GM18858 (cell line): ENCODE measurements around the gene TSEN54.
"Not testable (repeated sequence)": the region's sequence is repeated elsewhere in the genome, so short reads cannot be mapped to it uniquely, and the experiment has no call there.

Experiments used
- ATAC-seq: cut with Tn5 transposase; IDR thresholded peaks from one replicate; pipeline ENCODE4 v1.9.1; 2021; ENCODE audit not compliant: unreplicated experiment

Gene TSEN54

DNA sequence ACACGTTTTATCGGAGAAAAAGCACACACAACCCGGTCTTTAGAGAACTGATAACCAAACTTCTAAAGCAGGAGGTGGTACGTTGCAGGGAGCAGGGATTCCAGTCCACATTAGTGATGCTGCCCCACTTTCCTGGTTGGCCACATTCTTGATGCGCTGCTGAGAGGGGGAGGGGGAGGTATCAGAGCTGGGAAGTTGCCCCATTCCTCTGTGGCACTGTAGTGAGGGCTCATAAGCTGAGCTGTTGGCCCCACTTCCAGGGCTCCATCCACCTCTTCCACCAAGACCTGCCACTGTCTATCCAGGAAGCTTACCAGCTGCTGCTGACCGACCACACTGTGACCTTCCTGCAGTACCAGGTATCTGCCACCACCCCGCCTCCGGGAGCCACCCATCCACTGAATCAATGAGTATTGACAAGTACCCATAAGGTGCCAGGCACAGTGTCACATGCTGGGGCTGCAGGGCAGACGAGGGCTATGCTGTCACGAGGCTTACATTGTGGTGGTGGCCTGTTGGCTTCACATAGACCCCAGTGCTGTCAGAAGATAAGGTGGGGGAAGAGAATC lies 1.1 kb downstream of the TSEN54 start:
- no peak for ATAC-seq

DNA sequence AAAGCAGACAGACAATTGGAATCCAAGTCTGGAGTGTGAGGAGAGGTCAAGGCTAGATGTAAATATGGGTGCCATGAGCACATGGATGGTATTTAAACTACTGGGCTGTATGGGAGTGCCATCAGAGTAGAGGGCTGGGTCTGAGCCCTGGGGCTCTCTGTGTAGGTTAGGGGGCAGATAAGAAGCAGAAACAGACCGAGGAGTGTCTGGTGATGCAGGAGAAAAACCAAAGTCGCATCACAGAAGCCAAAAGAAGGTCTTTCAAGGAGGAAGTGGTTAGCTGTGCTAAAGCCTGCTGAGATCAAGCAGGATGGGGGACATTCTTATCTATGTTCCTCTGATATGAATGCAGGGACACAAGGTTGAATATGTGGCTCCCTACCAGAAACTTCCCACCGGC lies 1.9 kb downstream of the TSEN54 start:
- no peak for ATAC-seq

DNA sequence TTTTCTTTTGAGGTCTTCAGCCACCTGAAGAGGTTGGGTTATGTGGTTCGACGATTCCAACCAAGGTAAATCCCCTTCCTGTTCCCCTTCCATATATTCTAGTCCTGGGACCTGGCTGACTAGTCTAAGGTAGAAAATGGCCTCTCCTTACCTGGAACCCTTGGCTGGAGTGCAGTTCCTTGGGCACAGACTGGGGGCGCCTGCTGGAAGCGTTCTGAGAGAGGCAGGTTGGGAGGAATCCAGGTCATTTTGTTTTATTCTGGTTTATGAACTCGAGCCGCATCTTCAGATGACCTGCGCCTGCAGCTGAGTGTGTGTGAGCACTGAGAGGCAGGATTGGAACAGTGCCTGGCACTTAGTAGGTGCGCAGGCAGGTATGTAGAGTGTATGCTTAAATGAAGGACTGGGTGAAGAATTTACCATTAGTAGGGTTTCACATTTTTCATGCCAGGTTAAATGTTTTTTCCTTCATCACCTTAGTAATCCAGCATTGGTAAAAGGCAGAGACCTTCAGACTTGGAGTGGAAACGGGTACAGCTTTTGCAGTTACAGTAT lies 2.7 kb downstream of the TSEN54 start:
- no peak for ATAC-seq

DNA sequence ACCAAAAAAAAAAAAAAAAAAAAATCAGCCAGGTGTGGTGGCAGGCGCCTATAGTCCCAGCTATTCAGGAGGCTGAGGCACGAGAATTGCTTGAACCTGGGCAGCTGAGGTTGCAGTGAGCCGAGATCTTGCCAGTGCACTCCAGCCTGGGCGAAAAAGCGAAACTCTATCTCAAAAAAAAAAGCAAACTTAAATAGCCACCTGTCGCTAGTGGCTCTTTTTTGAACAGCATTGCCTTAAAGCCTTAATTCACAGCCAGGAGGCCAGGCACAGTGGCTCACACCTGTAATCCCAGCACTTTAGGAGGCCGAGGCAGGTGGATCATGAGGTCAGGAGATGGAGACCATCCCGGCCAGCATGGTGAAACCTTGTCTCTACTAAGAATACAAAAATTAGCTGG lies 4.1 kb downstream of the TSEN54 start:
- ATAC-seq, result not testable (repeated sequence)

DNA sequence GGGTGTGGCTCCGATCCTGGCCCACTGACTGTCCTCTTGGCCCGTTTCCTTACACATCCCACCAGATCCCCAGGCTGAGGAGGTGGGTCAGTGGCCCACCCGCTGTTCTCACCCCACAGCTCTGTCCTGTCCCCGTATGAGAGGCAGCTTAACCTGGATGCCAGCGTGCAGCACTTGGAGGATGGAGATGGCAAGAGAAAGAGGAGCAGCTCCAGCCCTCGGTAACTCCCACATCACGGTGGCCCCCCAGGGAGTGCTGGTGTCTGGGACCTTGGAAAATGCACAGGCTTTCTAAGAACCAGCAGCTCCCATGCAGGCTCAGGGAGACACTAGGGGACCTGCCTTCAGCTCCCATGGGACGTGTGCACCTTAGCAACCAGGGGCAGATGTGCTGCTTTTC lies 5.0 kb downstream of the TSEN54 start:
- ATAC-seq, result no peak

DNA sequence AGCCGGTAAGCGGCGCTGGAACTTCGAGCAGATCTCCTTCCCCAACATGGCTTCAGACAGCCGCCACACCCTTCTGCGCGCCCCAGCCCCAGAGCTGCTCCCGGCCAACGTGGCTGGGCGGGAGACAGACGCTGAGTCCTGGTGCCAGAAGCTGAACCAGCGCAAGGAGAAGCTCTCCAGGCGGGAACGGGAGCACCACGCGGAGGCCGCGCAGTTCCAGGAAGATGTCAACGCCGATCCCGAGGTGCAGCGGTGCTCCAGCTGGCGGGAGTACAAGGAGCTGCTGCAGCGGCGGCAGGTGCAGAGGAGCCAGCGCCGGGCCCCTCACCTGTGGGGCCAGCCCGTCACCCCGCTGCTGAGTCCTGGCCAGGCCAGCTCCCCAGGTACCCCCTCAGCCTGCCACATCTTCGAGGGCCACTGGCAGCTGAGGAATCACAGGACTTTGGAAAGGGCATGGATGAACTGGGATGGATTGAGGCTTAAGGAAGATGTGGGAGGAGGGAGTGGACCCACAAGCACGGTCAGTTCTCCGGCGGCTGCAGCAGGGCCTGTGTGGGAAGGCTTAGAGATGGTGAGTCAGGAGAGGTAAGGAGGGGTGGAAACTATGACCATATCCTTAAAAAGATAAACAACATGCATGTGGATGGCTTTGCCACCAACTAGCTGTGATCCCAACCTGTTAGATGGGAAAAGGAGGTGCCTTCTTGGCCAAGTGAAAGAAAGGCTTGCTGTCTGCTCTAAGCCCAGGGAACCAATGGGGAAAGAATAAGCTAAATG lies 5.8 kb downstream of the TSEN54 start:
- ATAC-seq, result no peak

DNA sequence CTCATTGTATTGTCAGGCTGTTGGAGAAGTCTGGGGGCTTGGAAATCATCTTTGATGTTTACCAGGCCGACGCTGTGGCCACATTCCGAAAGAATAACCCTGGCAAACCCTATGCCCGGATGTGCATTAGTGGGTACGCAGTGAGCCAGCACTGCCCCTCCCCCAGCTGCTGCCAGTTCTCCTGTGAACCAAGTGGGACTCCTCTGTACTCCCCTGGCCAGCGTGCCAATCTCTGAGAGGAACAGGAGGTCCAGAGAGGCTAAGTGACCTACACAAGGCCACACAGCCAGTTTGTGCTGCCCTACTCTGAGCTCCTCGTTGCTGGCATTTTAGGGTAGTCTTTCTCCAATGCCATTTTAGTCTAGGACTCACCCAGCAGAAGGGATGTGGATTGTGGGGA lies 7.3 kb downstream of the TSEN54 start:
- ATAC-seq, result no peak

DNA sequence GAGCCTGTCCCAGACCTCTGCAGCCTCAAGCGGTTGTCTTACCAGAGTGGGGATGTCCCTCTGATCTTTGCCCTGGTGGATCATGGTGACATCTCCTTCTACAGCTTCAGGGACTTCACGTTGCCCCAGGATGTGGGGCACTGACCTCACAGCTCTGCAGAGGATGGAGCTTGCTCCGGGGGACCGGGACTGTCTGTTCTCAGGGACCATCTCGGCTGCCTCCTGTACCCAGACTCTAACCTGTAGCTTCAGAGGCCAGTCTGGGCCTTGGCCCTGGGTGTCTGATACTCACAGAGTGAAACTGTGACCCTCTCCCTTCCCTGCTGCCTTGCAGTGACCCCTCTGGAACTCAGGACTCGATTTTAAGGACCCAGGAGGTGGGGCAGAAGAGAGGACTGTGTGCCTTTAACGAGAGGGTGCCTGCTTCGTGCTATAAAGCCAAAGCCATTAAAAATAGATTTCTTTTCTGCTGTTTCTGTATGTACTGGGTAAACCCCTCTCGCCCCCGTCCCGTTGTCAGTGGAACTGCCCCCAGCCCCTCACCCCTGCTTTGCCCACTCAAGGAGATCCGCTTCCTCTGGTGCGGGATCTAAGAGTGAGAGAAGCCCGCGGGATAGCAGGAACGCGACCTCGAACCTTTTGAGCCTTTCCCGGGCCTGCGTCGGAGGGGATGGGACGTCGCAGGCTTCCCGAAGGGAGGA lies 8.1 kb downstream of the TSEN54 start:
- no peak for ATAC-seq

DNA sequence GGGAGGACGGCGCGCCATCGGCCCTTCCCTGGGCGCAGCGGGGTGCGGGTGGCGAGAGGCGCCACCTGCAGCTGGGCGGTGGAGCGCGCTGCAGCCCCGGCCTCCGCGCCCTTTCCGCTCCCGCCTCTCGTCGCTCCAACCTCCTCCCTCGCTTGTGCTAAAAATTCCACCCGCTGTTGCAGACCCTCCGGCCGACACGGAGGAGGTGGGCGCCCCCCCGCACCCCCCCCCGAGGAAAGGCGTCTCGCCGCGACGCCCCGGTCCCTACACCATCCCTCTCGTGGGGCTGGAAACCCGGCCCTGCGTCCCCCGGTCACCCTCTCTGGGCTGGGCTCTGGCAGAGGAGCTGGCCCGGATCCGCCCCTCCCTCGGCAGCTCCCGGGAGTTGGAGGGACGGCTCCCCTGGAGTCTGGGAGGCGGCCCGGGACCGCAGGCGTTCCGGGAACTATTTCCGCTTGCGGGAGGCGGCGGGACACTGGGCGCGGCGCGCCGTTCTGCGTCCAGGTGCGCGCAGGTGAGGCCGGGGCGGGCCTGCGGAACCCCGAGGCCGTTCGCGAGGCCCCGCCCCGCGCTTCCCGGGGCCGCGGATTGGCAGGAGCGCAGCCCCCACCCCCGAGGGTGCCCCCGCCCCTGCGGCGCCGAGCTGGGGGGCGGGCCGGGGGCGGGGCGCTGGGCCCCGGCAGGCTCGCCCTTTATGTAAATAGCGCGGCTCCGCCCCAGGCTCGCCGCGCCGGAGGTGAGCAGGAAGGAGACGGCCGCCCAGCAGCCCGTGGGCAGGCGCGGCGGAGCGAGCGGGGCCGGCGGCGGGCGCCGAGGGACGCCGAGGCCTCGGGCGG lies 8.9 kb downstream of the TSEN54 start, which contains the start of gene LLGL2:
LLGL2 (plus strand) TSS at position 728 of the 836 bp plus-strand sequence. CDS start 17,730 bp downstream, outside the sequence.
- ATAC-seq, result peak; percentile 60

DNA sequence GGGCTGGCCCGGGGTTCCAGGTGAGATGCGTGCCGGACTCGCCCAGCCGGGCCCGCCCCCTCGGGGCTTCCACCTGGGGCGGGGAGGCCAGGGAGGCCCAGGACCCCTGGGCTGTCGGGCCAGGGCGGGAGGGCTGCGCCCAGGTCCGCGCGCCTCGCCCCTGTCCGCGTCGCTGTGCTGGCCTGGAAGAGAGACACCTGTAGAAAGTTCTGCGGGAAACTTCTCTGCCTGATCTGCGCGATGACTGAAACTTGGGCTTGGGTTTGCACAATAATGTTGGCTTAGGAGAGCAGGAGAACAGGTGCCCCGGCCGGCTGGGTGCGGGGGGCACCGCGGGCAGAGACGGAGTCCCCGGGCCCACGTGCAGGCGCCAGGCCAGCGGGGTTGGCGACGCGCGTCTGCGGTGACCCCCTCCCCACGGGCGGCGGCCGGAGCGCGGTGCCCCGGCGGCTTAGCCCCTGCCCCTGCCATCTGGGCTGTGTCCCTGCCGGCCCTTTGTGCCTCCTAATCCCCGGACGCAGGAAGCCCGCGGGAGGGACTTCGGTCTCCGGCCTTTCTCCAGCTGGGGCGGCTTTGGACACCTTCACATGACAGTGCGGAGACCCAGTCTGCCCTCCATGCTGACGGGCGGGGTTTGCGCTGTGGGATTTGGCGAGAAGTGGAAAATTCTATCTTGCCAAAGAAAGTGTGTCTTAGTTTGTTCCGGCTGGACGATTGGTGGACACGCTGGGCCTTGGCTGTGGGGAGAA lies 9.7 kb downstream of the TSEN54 start:
- no peak for ATAC-seq

DNA sequence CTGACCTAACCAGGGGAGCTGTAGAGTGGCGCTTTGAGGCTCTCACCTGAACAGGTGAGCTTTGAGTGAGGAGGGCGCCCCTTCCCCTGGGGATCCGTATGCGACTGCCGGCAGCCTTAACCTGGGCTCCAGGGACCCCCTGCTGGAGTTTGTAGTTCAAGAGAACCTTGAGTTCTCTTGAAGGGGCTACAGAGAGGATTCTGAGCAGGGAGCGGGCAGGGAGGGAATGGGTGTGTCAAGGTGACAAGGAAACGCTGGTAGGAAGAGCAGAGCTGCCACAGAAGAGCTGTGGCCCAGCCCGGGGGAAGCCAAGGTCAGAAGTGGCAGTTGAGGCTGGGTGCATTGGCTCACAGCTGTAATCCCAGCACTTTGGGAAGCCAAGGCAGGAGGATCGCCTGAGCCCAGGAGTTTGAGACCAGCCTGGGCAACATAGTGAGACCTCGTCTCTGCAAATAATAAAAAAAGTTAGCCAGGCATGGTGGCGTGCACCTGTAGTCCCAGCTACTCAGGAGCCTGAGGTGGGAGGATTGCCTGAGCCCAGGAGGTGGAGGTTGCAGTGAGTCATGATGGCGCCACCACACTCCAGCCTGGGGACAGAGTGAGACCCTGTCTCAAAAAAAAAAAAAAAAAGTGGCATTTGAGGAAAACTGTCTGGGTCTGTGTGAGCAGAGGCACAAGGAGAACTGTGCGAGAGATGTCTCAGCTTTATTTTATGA lies 10.4 kb downstream of the TSEN54 start:
- no peak for ATAC-seq

DNA sequence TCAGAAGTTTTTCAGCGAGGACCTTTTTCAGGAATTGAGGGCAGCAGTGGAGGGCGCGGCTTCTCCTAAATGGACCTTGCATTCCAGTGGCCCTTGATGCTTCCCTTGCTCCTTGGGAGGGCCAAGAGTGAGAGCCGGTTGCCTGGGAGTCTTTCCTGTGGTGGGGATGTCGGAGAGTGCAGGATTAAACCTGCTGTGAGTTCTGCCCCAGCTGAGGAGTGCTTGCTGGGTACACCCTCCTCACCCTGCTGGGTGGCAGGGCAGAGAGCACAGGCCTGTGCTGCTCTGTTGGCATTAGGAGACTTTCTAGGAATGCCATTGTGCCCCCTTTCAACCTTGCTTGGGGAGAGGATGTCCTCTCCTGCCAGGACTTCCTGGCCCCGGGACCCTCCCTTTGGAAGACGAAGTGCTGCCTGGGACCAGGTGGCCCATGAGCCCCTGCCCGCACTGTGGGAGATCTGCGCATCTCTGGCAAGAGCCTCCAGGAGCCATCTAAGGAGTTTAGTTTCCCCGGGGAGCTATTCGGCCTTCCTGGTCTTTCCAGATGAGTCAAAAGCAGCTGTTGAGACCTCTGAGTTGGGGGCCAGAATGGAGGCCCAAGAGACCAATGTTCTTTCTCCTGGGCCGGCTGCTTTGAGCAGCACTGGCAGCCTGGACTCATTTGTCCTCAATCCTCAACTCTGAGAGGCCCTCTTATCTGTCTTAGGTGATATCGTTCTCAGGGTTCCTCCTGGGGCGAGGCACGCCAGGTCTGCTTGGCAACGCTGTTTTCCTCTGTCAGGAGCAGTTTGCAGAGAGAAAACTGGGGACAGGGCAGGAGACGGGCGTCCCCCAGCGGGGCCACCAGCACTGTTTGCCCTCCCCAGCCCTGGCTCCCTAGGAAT lies 14.8 kb downstream of the TSEN54 start:
- ATAC-seq, result no peak

DNA sequence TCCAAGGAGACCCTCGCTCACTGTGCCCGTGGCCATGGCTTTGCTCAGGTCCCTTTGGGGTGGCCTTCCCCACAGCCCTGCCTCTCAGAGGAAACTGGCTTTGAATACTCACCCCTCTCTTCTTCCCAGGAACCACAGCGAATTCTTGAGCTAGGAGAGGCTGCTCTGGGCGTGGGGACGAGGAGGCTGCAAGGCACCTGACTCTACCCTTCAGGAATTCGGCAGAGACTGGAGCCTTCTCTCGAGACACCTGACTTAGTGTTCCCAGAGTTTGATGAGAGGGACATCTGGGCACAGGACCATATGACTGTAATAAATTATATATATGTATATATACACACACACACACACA lies 15.4 kb downstream of the TSEN54 start:
- no peak for ATAC-seq

DNA sequence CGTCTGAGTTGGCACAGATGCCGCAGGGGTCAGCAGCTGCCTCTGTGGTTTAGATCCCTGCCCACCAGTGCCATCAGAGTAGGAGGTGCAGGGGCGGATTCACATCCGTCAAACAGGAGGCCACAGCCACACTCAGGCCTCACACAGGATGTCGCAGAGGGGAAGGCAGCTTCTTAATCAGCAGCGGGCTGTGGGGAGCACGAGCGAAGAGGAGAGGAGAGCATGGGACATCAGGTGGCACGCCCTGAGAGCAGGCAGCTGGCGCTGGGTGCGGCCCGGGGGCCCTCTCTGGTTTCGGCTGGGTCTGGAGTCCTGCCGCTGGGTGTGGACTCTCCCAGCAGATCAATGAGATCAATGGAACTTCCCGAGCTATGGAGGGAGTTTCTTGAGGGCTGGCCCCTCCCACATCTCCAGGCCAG lies 18.8 kb downstream of the TSEN54 start:
- ATAC-seq, result no peak

DNA sequence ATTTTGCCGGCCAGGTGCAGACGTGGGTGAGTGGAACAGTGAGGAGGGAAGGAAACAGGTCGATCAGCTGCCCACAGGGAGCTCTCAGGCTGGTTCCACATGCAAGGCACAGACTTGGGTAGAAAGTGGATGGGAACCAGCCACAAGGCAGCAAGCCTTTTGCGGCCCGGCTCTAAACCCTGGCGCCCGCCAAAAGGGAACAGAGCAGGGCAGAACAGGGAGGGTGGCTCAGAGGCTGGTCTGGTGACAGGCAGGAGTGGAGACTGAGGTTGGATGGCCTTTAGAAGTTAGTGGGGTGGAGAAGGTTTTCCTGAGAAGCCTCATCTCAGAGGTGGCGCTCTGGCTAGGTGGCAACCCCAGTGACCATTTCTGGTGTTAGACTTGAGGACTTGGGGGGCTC lies 19.5 kb downstream of the TSEN54 start:
- ATAC-seq, result no peak

DNA sequence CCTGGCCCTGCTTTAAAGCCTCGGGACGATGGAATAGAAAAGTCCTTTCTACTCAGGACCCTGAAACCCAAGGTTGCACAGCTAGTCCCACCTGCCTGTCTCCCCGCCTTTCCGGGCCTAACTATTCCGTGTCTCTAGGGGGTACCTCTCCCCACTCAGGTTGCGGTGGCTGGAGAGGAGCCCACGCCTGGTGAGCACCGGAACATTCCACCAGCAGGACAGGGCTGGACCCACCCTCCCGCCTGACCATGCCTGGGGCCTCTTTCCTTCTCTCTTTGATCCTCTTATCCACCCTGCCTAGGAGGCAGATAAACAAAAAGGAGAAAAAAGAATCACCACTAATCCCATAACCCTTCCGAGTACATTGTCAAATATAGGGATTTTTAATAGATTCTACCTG lies 20.0 kb downstream of the TSEN54 start:
- no peak for ATAC-seq

DNA sequence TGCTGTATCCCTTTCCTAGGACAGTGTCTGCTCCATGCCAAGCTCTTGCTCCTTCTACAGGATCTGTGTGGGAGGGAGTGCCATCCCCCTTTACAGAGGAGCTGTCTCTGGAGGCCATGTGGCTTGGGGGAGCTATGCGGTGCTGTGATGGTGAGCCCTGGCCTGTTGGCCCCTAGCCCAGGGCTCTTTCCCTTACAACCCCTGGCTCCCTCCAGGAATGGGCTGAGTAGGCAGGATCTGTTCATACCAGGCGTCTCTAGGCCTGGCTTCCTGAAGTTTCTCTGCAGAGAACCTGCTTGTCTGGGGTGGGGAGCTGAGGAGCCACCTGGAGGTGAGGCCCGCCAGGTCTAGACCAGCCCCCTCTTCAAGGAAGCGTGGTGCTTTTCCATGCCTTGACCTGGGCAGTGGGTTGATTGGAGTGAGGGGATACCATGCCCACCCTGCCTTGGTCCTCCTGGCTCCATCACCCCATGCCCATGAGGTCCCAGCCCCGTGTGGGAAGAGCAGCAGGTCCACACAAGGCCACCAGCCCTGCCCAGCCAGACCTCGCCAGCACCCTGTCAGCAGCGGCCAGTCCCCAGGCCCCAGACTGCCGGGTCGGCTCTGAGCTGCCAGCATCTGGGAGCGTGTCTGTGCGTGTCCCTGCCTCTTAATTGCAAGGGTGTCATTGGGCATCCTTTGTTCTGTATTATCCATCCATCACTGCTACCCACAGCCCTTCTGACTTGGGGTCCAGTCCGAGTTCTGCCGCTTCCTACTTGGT lies 23.8 kb downstream of the TSEN54 start:
- no peak for ATAC-seq

DNA sequence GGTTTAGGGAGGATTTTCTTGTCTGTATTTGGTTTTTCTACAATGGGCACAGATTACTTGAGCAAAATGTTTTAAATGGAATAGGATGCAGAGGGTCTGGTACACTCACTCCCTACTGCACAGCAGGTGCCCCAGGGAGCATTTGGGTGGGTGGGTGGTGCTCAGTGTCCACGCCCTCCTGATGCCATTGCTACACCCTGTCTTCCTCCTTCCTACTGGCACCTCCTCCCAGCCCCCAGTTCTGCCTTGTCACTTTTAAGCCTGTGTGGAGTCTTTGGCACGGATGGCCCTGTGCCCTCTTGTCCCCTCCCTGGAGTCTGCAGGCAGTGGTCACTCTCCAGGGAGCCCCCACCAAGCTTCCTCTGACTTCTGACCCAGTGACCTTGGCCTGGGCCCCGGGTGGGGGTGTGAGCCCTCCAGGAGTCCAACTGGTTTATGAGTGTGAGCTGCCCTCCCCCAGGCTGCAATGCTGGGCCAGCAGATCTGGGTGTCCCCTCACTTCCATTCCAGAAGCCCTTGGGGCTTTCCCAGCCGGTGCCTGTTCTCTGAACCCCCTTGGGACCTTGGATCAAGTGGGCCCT lies 24.7 kb downstream of the TSEN54 start:
- ATAC-seq, result no peak
